ENCODE results near the gene CASS4.

The CASS4 gene

DNA sequence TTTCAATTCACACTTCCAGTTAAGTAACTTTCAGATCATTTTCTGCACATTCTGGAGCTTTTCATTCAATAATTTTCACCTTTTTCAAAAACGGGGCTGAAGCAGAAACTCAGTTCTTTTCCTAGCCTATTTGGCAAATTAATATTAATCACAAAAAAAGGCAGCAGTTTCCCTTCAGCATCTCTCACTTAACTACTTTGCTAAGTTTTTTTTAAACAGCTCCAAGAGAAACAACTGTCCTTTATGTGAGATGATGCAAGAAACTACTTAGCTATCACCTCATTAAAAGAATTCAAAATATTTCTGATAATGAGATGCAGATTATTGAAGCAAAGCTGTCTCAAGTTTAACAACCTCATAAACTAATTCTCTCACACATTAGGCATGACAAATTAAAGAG is 11.8 kb downstream of the CASS4 start:
- TF ChIP-seq, protein P1, sequence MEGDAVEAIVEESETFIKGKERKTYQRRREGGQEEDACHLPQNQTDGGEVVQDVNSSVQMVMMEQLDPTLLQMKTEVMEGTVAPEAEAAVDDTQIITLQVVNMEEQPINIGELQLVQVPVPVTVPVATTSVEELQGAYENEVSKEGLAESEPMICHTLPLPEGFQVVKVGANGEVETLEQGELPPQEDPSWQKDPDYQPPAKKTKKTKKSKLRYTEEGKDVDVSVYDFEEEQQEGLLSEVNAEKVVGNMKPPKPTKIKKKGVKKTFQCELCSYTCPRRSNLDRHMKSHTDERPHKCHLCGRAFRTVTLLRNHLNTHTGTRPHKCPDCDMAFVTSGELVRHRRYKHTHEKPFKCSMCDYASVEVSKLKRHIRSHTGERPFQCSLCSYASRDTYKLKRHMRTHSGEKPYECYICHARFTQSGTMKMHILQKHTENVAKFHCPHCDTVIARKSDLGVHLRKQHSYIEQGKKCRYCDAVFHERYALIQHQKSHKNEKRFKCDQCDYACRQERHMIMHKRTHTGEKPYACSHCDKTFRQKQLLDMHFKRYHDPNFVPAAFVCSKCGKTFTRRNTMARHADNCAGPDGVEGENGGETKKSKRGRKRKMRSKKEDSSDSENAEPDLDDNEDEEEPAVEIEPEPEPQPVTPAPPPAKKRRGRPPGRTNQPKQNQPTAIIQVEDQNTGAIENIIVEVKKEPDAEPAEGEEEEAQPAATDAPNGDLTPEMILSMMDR (conservative IDR thresholded peaks at IDR 0.05) = no peak
- TF ChIP-seq ZFX (IDR thresholded peaks at IDR 0.05) = no peak

DNA sequence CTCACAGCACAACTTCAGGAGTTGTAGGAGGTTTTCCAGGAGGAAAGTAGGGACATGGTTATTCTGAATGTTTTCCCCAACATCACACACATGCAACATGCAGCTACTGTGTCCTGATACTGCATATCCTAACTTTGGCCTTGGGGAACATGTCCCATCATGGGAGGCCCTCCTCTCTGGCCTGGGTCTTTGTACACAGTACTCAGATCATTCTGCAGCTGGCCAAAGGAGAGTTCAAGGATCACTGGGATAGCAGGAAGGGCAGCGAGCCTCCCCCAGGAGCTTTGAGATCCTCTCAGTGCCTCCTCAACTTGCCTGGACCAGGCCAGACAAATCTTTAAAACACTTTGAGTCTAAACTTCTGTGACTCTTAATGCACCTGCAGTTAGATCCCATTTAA is 12.9 kb downstream of the CASS4 start:
- H3K27ac ChIP-seq = no peak overlapping the region
- TF ChIP-seq ZFX (IDR thresholded peaks at IDR 0.05) = no peak
- TF ChIP-seq, protein P1 (conservative IDR thresholded peaks at IDR 0.05) = no peak

More for the DNA sequence above, 11.8 kb downstream of the CASS4 start:
- H3K27ac ChIP-seq = no peak overlapping the region

DNA sequence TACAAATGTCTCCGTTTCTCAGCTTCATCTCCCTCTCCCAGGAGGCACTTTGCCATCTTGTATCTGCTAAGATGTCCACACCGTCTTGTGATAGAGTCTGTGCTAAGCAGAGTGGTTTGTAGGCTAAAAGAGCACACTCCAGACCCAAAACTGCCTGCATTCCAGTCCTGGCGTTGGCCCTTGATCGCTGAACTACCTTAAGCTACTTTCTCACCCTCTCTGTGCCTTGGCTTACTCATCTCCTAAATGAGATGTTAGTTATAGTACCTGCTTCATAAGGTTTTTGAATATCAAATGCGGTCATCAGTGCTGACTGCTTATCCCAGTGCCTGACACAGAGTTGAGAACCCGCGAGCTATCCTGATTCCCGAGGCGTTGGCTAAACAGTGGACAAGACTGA is 14.0 kb downstream of the CASS4 start:
- TF ChIP-seq, protein P1 (conservative IDR thresholded peaks at IDR 0.05) = no peak
- no peak for TF ChIP-seq ZFX (IDR thresholded peaks at IDR 0.05)
- no peak overlapping the region for H3K27ac ChIP-seq

DNA sequence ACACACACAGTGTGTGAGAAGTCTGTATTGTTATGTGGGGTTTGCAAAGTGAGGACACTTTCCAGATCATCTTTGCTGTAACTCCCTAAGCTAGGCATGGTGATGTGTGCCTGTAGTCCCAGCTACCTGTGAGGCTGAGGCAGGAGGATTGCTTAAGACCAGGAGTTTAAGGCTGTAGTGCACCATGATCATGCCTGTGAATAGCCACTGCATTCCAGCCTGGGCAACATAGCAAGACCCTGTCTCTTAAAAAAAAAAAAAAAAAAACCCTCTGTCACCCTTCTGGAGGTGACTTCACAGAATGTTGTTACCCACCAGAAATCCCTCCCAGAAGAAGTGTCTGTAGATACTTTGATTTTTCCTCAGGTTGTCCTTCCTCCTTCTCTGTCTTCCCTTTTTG is 14.9 kb downstream of the CASS4 start:
- TF ChIP-seq, protein P1 (conservative IDR thresholded peaks at IDR 0.05) = no peak
- TF ChIP-seq ZFX (IDR thresholded peaks at IDR 0.05) = no peak
- no peak overlapping the region for H3K27ac ChIP-seq

DNA sequence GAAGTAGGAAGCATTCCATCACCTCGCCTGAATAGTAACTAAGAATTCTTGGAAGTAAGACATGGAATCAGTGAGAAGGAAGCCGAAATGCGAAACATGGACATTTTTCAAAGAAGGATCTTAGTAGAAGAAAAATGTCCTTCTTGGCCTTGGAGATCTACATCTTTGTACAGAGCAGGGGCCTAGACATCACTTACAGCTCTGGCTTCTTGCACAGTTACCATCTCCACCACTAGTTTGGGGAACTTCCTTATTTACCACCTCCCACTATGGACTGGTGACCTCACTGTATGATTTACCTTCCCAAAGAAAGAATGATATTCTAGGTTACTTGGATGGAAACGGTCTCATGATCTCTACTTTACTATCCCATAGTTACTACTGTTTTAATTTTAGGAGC is 15.7 kb downstream of the CASS4 start:
- TF ChIP-seq, protein P1 (conservative IDR thresholded peaks at IDR 0.05) = no peak
- no peak for TF ChIP-seq ZFX (IDR thresholded peaks at IDR 0.05)
- H3K27ac ChIP-seq = no peak overlapping the region

DNA sequence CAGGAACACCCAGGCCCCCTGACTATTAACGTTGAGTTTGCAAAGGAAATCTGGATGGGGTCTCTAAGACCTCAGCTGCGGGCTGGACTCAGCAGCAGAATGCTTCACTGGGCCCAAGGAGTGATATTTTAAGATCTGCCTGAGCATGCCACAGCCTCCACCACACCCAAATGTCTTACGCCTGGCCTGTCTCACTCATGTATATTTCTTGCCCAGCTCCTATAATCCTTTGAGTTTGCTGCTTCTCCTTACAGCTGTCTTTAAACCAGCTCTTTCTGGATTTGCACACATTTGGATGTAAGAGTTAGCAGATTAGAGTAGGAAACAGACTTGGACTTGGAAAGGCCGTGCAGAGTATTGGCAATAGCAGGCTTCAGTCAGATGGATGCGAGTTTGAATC is 16.4 kb downstream of the CASS4 start:
- TF ChIP-seq ZFX (IDR thresholded peaks at IDR 0.05) = no peak
- TF ChIP-seq, protein P1 (conservative IDR thresholded peaks at IDR 0.05) = no peak
- no peak overlapping the region for H3K27ac ChIP-seq

DNA sequence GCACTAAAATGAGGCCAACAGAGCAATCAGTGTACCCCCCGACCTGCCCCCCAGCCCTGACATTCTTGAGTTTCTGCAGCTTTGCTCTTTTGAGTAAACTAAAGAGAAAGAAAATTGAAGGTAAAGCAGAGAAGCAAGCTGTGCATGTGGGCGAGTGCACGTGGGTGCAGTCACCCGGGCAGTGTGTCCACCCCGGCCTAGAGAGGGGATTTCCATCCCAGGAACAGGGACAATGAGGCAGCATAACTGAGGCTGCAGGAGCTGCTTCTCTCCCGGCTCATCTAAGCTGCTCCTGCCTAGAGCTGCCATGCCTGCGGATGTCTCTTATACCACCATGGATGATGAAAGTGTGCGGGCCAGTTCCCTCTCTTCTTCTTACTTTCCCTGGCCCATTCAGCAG is 16.8 kb downstream of the CASS4 start:
- H3K27ac ChIP-seq = no peak overlapping the region
- TF ChIP-seq, protein P1 (conservative IDR thresholded peaks at IDR 0.05) = no peak
- TF ChIP-seq ZFX (IDR thresholded peaks at IDR 0.05) = no peak

Measured in C4-2B (cell line).